ENCODE measurements around the gene PRKAR2A. TPM values are rescaled to one million over a fixed set of nuclear protein-coding genes. Genes with fewer than 3 reads are reported as not detected.

Gene PRKAR2A
- total RNA-seq, 1 experiment from 2014 or later, result 85.4 TPM

DNA sequence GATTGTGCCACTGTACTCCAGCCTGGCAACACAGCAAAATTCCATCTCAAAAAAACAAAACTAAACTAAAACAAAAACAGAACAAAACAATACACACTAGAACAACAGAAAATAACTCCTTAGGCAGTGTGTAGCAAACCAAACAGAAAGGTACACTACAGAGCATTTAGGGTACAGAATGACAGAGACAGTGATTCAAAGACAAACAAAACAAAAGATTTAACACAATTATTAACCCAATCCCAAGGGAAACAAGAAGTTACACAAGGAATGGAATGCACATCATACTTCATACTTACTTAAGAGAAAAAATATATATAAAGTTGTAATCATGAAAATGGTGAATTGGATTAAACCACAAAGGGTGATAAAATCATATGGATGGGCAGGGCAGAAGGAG is 38.1 kb upstream of the PRKAR2A start:
- CTCF ChIA-PET, result no interaction called here
- H3K4me1 ChIP-seq (ENCODE audit: control insufficient read depth, insufficient read depth, low read length), result no peaks in the 10 kb centered on the region
- H3K27ac ChIP-seq (ENCODE audit: low read length), result no peak overlapping the region
- no peaks in the 10 kb centered on the region for H3K27me3 ChIP-seq (ENCODE audit: control insufficient read depth, insufficient read depth, low read length)
- in situ Hi-C loops (cut with HindIII; ENCODE audit: low pct_unique_long_range_greater_than_20kb, low sequenced_read_pairs), result no loop called here
- no peak for TF ChIP-seq SIN3A (IDR thresholded peaks at IDR 0.05; ENCODE audit: borderline replicate concordance, insufficient read depth, low read depth, low read length)
- TF ChIP-seq, protein P1, sequence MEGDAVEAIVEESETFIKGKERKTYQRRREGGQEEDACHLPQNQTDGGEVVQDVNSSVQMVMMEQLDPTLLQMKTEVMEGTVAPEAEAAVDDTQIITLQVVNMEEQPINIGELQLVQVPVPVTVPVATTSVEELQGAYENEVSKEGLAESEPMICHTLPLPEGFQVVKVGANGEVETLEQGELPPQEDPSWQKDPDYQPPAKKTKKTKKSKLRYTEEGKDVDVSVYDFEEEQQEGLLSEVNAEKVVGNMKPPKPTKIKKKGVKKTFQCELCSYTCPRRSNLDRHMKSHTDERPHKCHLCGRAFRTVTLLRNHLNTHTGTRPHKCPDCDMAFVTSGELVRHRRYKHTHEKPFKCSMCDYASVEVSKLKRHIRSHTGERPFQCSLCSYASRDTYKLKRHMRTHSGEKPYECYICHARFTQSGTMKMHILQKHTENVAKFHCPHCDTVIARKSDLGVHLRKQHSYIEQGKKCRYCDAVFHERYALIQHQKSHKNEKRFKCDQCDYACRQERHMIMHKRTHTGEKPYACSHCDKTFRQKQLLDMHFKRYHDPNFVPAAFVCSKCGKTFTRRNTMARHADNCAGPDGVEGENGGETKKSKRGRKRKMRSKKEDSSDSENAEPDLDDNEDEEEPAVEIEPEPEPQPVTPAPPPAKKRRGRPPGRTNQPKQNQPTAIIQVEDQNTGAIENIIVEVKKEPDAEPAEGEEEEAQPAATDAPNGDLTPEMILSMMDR (IDR thresholded peaks at IDR 0.05), result no peak
- TF ChIP-seq POLR2AphosphoS5 (IDR thresholded peaks at IDR 0.05; ENCODE audit: low read depth, low read length), result no peak
- no peak for TF ChIP-seq TCF7L2 (IDR thresholded peaks at IDR 0.05; ENCODE audit: low read depth, low read length)
- DNase-seq (ENCODE audit: low read depth, low spot score) (no peak), ATAC-seq (no peak)
- H3K36me3 ChIP-seq (ENCODE audit: control insufficient read depth, insufficient read depth, low read length), result no peaks in the 10 kb centered on the region
- BruUV-seq (replicated peaks), result no TSS peak
- intact Hi-C loops (cut with micrococcal nuclease; ENCODE audit: unreplicated experiment), result no loop called here
- POLR2A ChIA-PET, result no interaction called here
- H3K9me3 ChIP-seq (ENCODE audit: control insufficient read depth, insufficient read depth, low read depth, low read length), result no peaks in the 10 kb centered on the region
- no peak overlapping the region for H3K4me3 ChIP-seq (ENCODE audit: low read depth in 2 of 2, low read length in 2 of 2)

DNA sequence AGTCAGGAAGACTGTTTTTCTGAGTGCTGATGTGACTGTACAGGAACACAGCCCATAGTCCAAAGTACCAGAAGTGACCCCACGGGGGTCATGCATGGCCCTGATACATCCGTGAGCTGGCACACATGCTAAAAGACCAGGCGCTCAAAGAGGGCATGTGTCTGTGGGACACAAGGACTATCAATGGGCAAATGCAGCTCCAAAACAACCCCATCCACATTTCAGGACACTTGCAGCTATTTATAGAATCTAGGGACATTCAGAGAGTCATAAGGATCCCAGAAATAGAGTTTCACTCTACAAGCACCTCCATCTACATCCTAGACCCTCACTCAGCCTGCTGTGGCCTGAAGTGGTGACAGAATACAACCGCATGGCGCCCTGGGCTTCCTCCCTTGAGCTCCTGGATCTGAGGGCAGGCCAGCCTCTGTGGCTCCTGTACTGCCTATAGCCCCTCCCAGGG is 34.0 kb upstream of the PRKAR2A start:
- POLR2A ChIA-PET, result no interaction called here
- H3K27ac ChIP-seq (ENCODE audit: low read length), result no peak overlapping the region
- intact Hi-C loops (cut with micrococcal nuclease; ENCODE audit: unreplicated experiment) (no loop called here), in situ Hi-C loops (cut with HindIII; ENCODE audit: low pct_unique_long_range_greater_than_20kb, low sequenced_read_pairs) (no loop called here)
- no TSS peak for BruUV-seq (replicated peaks)
- H3K9me3 ChIP-seq (ENCODE audit: control insufficient read depth, insufficient read depth, low read depth, low read length), result no peaks in the 10 kb centered on the region
- TF ChIP-seq, protein P2, sequence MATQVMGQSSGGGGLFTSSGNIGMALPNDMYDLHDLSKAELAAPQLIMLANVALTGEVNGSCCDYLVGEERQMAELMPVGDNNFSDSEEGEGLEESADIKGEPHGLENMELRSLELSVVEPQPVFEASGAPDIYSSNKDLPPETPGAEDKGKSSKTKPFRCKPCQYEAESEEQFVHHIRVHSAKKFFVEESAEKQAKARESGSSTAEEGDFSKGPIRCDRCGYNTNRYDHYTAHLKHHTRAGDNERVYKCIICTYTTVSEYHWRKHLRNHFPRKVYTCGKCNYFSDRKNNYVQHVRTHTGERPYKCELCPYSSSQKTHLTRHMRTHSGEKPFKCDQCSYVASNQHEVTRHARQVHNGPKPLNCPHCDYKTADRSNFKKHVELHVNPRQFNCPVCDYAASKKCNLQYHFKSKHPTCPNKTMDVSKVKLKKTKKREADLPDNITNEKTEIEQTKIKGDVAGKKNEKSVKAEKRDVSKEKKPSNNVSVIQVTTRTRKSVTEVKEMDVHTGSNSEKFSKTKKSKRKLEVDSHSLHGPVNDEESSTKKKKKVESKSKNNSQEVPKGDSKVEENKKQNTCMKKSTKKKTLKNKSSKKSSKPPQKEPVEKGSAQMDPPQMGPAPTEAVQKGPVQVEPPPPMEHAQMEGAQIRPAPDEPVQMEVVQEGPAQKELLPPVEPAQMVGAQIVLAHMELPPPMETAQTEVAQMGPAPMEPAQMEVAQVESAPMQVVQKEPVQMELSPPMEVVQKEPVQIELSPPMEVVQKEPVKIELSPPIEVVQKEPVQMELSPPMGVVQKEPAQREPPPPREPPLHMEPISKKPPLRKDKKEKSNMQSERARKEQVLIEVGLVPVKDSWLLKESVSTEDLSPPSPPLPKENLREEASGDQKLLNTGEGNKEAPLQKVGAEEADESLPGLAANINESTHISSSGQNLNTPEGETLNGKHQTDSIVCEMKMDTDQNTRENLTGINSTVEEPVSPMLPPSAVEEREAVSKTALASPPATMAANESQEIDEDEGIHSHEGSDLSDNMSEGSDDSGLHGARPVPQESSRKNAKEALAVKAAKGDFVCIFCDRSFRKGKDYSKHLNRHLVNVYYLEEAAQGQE (IDR thresholded peaks at IDR 0.05; ENCODE audit: insufficient read depth in 1 of 2, low read depth in 2 of 2, low read length in 1 of 2), result no peak
- TF ChIP-seq POLR2AphosphoS5 (IDR thresholded peaks at IDR 0.05; ENCODE audit: low read depth, low read length) (no peak), TCF7L2 (IDR thresholded peaks at IDR 0.05; ENCODE audit: low read depth, low read length) (no peak), SIN3A (IDR thresholded peaks at IDR 0.05; ENCODE audit: borderline replicate concordance, insufficient read depth, low read depth, low read length) (no peak)
- TF ChIP-seq, protein P1 (IDR thresholded peaks at IDR 0.05), result no peak
- CTCF ChIA-PET, result no interaction called here
- ATAC-seq (no peak), DNase-seq (ENCODE audit: low read depth, low spot score) (no peak)
- H3K36me3 ChIP-seq (ENCODE audit: control insufficient read depth, insufficient read depth, low read length), result no peaks in the 10 kb centered on the region
- H3K4me1 ChIP-seq (ENCODE audit: control insufficient read depth, insufficient read depth, low read length), result no peaks in the 10 kb centered on the region
- H3K27me3 ChIP-seq (ENCODE audit: control insufficient read depth, insufficient read depth, low read length), result no peaks in the 10 kb centered on the region
- H3K4me3 ChIP-seq (ENCODE audit: low read depth in 2 of 2, low read length in 2 of 2), result no peak overlapping the region

All from Panc1 (cell line).